DND-41 (cell line): ENCODE results near the gene ERC2.

Source experiments
- ATAC-seq: fragments of 200-7000 bp; cut with Tn5 transposase; 3 replicates; pipeline ENCODE4 v1.9.1; 2021; ENCODE audit warnings: low read depth; ENCODE audit not compliant: insufficient read depth
- DNase-seq: peaks from one replicate; pipeline ENCODE4 v3.0.0-alpha.2; 2020
- H2AFZ ChIP-seq: 2 replicates; pipeline ENCODE4 v1.6.0; 2012; ENCODE audit warnings: low read depth, low read length
- H3K27ac ChIP-seq: 2 replicates; pipeline ENCODE4 v1.5.1; 2012; ENCODE audit warnings: low read length, inconsistent platforms
- H3K27me3 ChIP-seq: fragments of 200-600 bp; sonication (generic); 2 replicates; pipeline ENCODE4 v1.6.0; 2012; ENCODE audit warnings: low read length, mild to moderate bottlenecking, inconsistent platforms; ENCODE audit not compliant: insufficient read depth, poor library complexity
- H3K36me3 ChIP-seq: 2 replicates; pipeline ENCODE4 v1.5.1; 2012; ENCODE audit warnings: low read length, inconsistent platforms; ENCODE audit not compliant: insufficient read depth
- H3K4me1 ChIP-seq: 2 replicates; pipeline ENCODE4 v1.5.1; 2012; ENCODE audit warnings: mild to moderate bottlenecking, low read length; ENCODE audit not compliant: insufficient read depth
- H3K4me2 ChIP-seq: 2 replicates; pipeline ENCODE4 v1.6.0; 2012; ENCODE audit warnings: mild to moderate bottlenecking, moderate library complexity, low read length, inconsistent platforms; ENCODE audit not compliant: insufficient read depth
- H3K4me3 ChIP-seq, 2 experiments: fragments of 200-600 bp in 1 of 2; shearing (Covaris generic) in 1 of 2; 2 replicates each; pipeline ENCODE4 v1.5.1; 2012 to 2016; ENCODE audit warnings: inconsistent platforms in 2 of 2, low read length in 2 of 2, mild to moderate bottlenecking in 2 of 2, low read depth in 1 of 2, moderate library complexity in 1 of 2
- H3K79me2 ChIP-seq: 2 replicates; pipeline ENCODE4 v1.6.0; 2012; ENCODE audit warnings: low read length, inconsistent platforms; ENCODE audit not compliant: insufficient read depth
- H3K9ac ChIP-seq: 2 replicates; pipeline ENCODE4 v1.6.0; 2012; ENCODE audit warnings: low read depth, mild to moderate bottlenecking, inconsistent platforms, low read length, moderate library complexity
- H3K9me3 ChIP-seq: 2 replicates; pipeline ENCODE4 v1.5.1; 2012; ENCODE audit warnings: low read length, moderate library complexity, mild to moderate bottlenecking, inconsistent platforms; ENCODE audit not compliant: insufficient read depth, severe bottlenecking
- H4K20me1 ChIP-seq: 2 replicates; pipeline ENCODE4 v1.6.0; 2012; ENCODE audit warnings: low read length; ENCODE audit not compliant: insufficient read depth
- EZH2 ChIP-seq: IDR thresholded peaks from 3 replicates; pipeline ENCODE4 v1.6.1; 2012; ENCODE audit warnings: borderline replicate concordance, low read depth, mild to moderate bottlenecking, moderate library complexity, low read length, inconsistent platforms; ENCODE audit not compliant: severe bottlenecking
- TF ChIP-seq, protein P1 (sequence below): IDR thresholded peaks from 2 replicates; pipeline ENCODE4 v1.5.1; 2012; ENCODE audit warnings: borderline replicate concordance, low read length, moderate library complexity, mild to moderate bottlenecking; ENCODE audit not compliant: poor library complexity, severe bottlenecking; ENCODE audit errors: extremely low read depth

ERC2 gene

GRCh38 chr3:55939287-55939686 lies 529.0 kb downstream of the ERC2 start:
- Histone ChIP-seq H2AFZ (no peak overlapping the region), H3K4me3 (no peak overlapping the region), H3K9me3 (no peaks in the 10 kb centered on the region), H3K4me2 (no peak overlapping the region), H3K27ac (no peak overlapping the region), H4K20me1 (no peaks in the 10 kb centered on the region), H3K79me2 (no peaks in the 10 kb centered on the region), H3K9ac (no peak overlapping the region), H3K36me3 (no peaks in the 10 kb centered on the region), H3K4me1 (no peaks in the 10 kb centered on the region), H3K27me3 (peaks cover 10% of the 10 kb centered on the region)
- TF ChIP-seq EZH2 = no peak
- TF ChIP-seq, protein P1, sequence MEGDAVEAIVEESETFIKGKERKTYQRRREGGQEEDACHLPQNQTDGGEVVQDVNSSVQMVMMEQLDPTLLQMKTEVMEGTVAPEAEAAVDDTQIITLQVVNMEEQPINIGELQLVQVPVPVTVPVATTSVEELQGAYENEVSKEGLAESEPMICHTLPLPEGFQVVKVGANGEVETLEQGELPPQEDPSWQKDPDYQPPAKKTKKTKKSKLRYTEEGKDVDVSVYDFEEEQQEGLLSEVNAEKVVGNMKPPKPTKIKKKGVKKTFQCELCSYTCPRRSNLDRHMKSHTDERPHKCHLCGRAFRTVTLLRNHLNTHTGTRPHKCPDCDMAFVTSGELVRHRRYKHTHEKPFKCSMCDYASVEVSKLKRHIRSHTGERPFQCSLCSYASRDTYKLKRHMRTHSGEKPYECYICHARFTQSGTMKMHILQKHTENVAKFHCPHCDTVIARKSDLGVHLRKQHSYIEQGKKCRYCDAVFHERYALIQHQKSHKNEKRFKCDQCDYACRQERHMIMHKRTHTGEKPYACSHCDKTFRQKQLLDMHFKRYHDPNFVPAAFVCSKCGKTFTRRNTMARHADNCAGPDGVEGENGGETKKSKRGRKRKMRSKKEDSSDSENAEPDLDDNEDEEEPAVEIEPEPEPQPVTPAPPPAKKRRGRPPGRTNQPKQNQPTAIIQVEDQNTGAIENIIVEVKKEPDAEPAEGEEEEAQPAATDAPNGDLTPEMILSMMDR = no peak
- no peak for ATAC-seq
- no peak for DNase-seq

DNA sequence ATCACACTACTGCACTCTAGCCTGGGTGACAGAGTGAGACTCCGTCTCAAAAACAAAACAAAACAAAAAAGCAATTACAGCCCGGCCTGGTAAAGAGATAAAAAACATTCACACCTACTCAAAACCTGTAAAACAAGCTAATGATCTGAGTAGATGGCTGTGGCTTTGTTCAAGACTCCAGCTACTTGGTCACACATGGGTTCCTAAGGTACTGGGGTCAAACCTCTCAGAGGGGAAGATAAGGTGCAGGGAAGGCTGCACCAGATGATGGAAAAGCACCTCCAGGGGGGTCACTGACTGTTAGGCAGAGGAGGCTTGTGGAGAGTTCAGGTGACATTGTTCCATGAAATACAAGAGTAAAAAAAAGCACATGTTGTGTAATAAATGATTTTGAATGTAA lies 531.0 kb downstream of the ERC2 start:
- H2AFZ ChIP-seq = no peak overlapping the region
- H3K9me3 ChIP-seq = no peaks in the 10 kb centered on the region
- H3K4me1 ChIP-seq = no peaks in the 10 kb centered on the region
- no peaks in the 10 kb centered on the region for H4K20me1 ChIP-seq
- no peak overlapping the region for H3K9ac ChIP-seq
- no peaks in the 10 kb centered on the region for H3K79me2 ChIP-seq
- H3K4me3 ChIP-seq = no peak overlapping the region
- no peak for TF ChIP-seq EZH2
- TF ChIP-seq, protein P1 = no peak
- DNase-seq (no peak), ATAC-seq (no peak)
- H3K27ac ChIP-seq = no peak overlapping the region
- no peak overlapping the region for H3K4me2 ChIP-seq
- H3K36me3 ChIP-seq = no peaks in the 10 kb centered on the region
- H3K27me3 ChIP-seq = peaks cover 10% of the 10 kb centered on the region

DNA sequence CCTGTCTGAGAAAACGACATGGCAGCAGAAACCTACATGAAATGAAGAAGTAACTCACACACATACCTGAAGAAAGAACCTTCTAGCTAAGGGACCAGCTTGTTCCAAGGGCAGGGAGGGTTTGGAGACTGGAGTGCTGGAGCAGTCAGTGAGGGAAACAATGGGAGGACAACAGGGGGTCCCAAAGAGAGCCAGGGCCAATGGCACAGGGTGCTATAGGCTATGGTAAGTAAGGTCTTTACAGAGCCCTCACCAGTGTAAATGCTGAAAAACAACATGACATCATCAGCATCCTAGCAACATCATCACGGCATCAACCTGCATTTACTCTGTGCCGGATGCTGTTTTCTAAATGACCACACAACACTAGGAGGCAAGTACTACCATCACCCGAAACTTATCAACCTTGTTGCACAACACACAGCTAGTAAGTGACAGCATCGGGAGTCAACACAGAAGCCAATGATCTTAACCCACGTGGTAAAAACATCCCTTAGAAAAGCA lies 531.7 kb downstream of the ERC2 start:
- H3K4me3 ChIP-seq = no peak overlapping the region
- H3K27ac ChIP-seq = no peak overlapping the region
- H2AFZ ChIP-seq = no peak overlapping the region
- H3K9ac ChIP-seq = no peak overlapping the region
- no peaks in the 10 kb centered on the region for H3K4me1 ChIP-seq
- H3K79me2 ChIP-seq = no peaks in the 10 kb centered on the region
- H3K9me3 ChIP-seq = no peaks in the 10 kb centered on the region
- no peak for ATAC-seq
- H4K20me1 ChIP-seq = no peaks in the 10 kb centered on the region
- H3K27me3 ChIP-seq = peaks cover 10% of the 10 kb centered on the region
- no peaks in the 10 kb centered on the region for H3K36me3 ChIP-seq
- no peak overlapping the region for H3K4me2 ChIP-seq
- no peak for DNase-seq
- no peak for TF ChIP-seq EZH2
- TF ChIP-seq, protein P1 = no peak

DNA sequence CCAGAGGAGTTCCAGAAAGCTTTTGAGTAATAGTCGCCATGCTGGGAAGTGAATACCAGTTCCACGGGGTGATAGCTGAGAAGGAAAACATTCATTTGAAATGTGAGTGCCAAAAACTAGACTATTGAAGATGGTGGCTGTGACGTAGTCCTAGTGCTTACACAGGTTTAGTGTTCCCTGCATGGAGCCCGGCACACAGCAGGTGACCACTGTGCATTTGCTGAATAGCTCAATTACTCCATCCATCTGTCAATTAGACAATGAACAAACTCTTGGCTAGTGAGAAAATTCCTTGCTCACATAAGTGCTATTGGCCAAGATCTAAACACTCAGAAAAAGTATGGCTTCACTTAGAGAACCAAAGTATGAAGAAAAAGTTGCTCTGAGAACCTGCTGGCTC lies 533.0 kb downstream of the ERC2 start:
- Histone ChIP-seq H3K79me2 (no peaks in the 10 kb centered on the region), H3K9me3 (no peaks in the 10 kb centered on the region), H3K36me3 (no peaks in the 10 kb centered on the region), H3K27me3 (peaks cover 10% of the 10 kb centered on the region), H3K9ac (no peak overlapping the region), H3K27ac (no peak overlapping the region), H3K4me3 (no peak overlapping the region), H3K4me2 (no peak overlapping the region), H2AFZ (no peak overlapping the region), H4K20me1 (no peaks in the 10 kb centered on the region), H3K4me1 (no peaks in the 10 kb centered on the region)
- no peak for ATAC-seq
- DNase-seq = no peak
- TF ChIP-seq EZH2 = no peak
- TF ChIP-seq, protein P1 = no peak
